ENCODE measurements around the gene NDUFS8.
A peak's percentile ranks its signal among the peaks of the same experiment; 100 is the strongest.

Gene NDUFS8

DNA sequence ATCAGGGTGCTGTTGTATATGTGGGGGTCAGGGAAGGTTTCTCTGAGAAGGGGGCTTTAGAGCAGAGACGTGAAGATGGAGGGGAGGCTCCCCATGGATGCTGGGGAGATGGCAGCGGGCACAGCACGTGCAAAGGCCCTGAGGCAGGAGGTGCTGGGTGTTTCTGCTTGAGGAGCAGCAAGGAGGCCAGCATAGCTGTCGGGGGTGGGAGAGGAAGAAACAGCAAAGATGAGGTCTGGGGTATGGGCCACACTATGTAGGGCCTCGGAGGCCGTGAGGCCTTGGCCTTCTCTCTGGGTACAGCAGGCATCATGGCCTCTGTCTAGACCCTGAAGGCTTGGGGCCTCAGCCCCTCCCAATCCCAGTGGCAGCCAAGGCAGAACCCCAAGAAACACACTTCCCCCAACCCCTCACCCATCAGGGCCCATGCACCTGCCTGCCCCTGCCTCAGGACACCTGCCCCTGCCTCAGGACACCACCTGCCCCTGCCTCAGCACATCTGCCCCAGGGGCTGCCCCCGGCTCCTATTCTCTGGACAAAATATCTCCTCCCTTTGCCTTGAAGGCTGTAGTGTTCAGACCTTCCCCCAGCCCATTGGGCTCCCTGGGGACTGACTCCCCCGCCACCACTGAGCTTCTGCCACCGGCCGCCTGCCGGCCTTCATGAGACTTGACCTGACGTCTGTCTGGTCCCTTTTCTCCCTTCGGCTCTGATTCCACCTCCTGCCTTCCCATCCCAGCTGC is 14.1 kb upstream of the NDUFS8 start:
- peak; percentile 25 for DNase-seq

DNA sequence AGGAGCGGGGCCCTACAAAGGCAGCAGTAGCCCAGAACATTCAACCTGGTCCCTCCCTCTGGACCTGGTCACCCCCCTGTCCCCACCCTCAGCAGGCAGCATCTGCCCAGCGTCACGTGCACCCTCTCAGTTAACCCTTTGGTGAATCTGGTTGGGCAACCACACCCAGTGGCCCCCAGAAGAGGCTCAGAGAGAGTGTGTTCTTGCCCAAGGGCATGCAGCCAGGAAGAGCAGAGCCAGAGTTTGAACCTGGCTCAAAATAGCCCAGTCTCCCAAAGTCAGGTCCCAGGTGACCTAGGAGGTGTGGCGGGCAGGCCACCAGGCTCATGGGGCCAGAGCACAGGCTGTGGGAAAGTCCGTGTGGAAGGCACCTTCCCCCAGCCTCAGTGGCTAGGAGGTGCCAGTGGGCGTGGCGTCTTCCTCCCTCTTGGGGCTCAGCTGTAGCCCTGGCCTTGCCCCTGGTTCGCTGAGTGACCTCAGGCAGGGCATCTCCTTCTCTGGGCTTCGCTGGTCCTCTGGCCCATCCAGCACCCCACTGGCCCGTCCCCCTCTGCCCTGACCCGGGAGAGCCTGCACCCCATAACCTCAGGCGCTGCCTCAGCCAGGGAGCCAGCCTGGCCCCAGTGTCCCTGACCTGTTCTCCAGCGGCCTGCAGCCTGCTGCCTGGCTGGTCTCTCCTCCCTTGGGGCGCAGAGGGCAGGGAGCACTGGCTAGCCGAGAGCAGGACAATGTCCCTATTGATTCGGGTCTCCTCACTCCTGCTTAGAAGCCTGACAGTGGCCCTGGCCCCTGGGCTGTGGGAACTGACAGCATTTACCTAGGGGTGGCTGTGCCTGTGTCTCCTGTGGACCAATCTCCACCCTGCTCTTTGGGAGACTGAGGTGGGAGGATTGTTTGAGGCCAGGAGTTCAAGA is 13.3 kb upstream of the NDUFS8 start:
- no peak for DNase-seq

DNA sequence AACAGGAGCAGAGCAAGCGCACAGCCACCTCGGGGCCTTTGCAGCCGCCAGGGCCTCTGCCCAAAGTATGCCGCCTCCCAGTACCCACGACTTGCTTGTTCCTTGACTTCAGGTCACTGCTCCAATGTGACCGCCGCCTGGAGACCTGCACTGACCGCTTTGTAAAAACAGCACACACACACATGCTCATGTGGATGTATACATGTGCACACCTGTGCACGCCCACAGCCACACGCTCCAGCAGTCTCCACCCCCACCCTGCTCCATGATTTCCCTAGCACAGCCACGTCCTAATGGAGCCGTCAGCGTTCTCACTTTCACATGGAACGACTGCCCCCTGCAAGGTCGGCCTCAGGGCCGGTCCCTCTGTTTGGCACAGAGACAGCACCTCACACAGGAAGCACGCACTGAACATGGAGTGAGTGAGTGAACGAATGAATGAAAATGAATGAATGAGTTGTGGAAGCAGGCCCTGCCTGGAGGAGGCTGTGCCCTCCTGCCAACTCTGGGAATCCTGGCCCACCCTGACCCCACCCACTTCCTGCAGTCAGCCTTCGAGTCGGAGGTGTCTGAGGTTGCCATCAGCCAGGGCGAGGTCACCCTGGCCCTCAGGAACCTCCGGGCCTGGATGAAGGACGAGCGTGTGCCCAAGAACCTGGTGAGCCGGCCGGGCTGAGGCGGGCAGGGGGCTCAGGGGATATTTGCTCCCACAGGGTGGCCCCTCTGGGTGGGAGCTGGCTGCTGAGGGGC is 12.3 kb upstream of the NDUFS8 start:
- DNase-seq, result no peak

DNA sequence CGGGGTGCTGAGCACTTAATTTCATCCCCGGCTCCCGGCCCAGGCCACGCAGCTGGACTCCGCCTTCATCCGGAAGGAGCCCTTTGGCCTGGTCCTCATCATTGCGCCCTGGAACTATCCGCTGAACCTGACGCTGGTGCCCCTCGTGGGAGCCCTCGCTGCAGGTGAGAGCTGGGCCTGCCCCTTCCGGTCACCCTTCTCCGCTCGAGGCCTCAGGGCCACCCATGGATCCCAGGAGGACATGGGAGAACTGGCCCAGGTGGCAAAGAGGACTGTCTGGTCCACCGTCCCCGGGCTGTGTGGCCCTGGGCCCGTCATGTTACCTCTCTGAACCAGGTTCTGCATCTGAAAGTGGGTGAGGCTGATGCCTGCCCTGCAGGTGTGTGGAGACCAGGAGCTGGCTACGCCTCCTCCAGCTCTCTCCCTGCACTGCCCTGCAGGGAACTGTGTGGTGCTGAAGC is 11.7 kb upstream of the NDUFS8 start:
- no peak for DNase-seq

DNA sequence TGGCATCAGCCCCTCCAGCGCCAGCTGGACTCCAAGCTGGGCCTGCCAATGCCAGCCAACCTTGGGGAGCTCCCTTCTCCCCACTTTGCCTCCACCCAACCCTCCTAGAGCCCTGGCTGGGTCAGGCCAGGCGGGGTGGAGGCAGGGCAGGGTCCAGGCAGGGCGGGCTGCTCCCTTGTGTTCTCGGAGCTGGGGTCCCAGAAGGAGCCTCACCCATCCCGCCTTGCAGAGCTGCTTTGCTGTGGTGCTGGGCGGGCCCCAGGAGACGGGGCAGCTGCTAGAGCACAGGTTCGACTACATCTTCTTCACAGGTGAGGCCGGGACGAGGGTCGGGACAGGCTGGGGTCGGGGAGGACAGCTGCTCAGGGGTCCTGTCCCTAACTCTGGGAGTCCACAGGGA is 11.0 kb upstream of the NDUFS8 start:
- DNase-seq, result no peak

DNA sequence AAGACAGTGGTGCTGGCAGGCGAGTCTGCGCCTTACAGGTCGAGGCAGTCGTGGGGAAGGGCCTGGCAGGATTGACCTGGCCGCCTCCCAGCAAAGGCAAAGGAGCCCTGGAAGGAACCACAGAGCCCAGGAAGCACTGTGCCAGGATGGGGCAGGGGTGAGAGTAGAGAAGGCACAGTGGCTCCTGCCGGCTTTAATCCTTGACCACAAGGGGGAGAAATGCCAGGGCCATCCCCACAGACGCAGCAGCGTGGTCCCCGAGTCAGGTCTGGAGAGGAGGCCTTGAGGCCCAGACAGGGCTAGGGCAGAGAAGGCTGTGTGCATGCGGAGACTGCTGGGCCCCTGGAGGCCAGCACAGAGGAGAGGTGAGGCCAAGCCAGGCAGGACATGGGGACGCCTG is 9.9 kb upstream of the NDUFS8 start:
- peak; percentile 46 for DNase-seq

DNA sequence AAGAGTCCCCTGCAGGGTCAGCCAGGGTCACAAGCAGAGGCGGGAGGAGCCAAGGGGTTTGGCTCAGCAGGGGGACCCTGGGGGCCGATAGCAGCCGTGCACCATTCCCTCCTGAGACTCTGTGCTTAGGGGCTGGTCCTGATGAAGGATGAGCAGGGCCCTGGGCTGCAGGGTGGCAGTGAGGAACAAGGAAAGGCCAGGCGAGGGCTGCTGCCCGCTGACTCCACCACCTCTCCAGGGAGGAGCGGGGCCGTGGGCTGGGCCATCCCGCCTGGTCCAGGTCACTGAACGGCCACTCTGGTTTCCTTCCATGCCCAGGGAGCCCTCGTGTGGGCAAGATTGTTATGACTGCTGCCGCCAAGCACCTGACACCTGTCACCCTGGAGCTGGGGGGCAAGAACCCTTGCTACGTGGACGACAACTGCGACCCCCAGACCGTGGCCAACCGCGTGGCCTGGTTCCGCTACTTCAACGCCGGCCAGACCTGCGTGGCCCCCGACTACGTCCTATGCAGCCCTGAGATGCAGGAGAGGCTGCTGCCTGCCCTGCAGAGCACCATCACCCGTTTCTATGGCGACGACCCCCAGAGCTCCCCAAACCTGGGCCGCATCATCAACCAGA is 9.2 kb upstream of the NDUFS8 start:
- DNase-seq, result no peak

DNA sequence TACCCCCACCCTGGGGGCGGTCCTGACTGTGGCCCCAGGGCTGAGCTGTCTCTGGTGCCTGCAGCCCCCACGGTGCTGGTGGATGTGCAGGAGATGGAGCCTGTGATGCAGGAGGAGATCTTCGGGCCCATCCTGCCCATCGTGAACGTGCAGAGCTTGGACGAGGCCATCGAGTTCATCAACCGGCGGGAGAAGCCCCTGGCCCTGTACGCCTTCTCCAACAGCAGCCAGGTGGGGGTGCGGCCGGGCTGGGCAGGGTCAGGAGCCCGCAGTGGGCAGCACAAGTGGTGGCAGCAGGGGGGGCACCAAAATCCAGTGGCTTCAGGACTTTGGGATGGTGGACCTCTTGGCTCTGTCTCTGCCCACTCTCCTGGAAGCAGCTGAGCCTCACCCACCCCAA is 8.0 kb upstream of the NDUFS8 start:
- no peak for DNase-seq

DNA sequence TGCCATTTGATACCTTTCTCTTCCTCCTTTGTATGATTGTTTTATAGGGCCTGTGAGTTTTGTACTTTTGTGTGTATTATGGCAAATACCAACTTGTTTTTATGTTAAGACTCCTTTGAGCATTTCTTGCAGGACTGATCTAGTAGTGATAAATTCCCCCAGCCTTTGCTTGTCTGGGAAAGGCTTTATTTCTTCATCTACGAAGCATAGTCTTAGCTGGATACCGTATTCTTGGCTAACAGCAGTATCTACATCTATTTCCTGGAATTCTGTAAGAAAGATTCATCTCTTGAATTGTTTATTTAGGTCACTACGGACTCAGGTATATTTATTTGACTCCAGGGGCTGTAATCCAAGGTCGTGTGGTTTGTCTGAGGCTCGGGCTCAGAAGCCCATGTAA is 6.0 kb upstream of the NDUFS8 start:
- DNase-seq, result no peak

DNA sequence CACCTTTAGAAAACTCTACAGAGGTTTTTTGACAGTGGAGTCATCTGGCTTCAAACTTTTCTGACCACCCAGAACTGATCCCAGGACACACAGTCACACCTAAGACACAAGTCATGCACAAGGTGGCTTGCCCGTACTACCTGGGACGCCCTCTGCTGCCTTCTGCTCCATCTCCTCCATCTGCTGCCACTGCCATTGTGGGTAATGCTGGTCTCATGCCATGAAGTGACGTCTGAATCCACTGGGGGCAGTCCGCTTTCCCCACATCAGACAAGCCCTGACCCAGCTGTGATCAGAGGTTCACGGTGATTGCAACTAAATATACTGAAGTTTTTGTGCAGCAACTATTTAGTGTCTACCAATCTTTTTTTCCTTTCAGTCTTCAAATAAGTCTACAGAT is 5.4 kb upstream of the NDUFS8 start:
- DNase-seq, result peak; percentile 25

DNA sequence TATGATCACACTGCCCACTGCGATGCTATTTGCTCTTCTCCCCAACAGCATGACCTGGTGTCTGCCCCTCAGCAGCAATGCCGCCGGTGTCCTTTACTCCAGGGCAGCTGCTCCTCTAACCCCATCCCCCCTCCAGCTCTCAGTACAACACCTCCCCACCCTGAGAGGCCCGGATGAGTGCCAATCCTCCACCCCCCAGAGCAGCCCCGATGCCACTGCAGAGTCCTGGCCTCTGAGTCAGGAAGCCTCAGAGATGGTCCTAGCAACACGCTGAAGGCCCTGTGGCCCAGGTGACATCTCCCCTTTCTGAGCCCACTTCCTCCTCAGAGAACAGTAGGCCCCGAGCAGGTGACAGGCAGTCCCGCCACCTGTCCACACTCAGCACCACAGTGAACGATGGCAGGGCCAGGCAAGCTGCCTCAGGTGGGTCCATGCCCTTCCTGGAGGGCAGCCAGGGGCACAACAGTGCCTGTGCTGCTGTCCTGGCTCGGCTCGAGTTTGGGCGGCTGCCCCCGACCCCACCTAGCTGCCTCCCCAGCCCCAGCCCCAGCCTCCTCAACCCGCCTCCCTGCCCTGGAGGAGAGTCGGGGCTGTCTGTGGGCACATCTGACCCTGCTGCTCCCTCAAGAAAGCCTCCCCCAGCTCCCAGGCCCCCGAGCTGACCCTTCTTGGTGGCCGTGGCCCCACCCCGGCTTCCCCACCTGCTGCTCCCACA is 3.9 kb upstream of the NDUFS8 start:
- peak; percentile 33 for DNase-seq

DNA sequence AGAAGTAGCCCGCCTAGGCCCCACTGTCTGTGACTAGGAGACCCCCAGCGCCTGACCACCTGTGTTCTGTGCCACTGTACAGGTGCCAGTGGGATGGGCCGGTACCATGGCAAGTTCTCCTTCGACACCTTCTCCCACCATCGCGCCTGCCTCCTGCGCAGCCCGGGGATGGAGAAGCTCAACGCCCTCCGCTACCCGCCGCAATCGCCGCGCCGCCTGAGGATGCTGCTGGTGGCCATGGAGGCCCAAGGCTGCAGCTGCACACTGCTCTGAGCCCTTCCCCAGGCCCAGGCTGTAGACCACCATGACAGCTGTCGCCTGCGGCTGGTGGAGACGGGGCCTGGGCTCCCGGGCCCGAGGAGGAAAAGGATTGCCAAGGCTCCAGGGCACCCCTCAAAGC is 2.8 kb upstream of the NDUFS8 start:
- DNase-seq, result no peak

DNA sequence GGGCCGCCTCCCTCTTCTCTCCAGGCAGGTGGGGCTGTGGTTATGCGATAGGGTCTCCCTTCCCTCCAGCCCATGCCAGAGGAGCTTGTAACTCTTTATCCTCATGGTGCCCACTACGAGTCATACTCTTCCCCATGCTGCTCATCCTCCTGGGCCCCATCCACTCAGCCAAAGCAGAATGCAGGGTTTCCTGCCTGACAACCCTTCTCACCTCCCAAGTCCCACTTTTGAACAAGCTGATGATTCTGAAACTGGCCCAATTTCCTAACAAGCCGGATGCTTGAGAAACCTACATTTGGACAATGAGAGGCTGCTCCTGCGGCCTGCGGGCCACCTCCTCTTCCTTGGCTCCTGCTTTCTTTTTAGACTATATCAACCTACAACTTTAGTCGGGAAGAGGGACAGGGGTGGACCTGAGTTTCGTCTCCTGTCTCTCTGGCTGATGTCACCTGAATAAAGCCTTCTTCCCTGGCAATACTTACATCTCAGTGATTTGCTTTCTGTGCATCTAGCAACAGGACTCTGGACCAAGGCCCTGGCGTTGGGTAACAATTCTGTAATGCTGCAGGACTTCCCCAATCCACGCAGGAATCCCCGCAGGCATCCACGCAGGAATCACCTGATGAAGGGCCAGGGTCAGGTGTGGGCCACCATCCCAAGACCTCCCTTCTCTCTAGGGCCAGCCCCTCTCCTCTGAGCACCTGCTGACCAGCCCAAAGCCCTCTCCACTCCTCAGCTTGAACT is 1.5 kb upstream of the NDUFS8 start:
- peak; percentile 75 for DNase-seq

DNA sequence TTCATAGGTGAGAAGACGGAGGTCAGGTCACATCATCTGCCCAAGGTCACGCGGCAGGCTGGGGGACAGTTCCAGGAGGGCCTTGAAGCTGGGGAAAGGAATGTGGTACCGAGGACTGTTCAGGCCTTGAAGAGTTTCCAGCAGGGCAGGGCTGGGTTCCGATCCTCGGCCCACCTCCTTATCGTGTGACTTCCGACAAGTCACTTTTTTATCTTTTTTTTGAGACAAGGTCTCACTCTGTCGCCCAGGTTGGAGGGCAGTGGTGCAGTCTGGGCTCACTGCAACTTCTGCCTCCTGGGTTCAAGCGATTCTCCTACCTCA is 623 bp downstream of the NDUFS8 start:
- no peak for DNase-seq

DNA sequence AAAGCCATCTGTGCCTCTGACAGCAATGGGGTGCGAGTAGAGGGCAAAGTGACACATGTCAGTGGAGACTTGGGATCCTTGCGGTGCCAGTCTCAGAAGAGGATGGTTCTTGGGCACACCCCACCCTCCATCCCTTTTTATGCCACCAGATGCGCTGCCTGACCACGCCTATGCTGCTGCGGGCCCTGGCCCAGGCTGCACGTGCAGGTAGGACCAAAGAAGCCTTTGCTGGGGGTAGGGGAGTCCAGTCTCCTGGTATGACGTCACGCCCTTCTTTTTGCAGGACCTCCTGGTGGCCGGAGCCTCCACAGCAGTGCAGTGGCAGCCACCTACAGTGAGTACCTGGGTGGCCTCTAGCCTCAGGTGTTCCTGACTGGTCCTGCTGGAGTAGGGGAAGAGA is 1.5 kb downstream of the NDUFS8 start:
- DNase-seq, result no peak

DNA sequence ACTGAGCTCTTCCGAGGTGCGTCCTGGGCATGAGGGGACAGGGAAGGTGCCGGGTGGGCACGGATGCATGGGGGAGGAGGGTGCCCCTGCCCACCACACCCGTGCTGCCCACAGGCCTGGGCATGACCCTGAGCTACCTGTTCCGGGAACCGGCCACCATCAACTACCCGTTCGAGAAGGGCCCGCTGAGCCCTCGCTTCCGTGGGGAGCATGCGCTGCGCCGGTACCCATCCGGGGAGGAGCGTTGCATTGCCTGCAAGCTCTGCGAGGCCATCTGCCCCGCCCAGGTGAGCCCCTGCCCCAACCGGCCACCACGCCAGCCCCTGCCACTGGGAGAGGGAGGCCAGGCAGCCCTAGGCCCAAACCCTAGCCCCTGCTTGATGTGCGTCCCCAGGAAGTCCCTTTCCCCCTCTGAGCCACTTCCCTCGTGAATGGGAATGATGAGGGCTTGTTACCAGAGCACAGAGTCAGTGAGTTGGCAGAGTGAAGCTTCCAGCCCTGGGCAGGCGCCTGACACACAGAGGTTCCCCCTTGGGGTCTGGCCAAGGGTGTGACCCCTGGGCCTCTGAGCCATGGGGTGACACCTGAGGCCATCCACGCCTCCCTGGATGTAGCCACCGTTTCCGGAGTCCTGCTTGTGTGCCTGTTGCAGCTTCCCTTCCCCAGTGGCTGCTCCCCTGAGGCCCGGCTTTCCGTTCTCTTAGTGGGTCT is 2.7 kb downstream of the NDUFS8 start:
- DNase-seq, result no peak

DNA sequence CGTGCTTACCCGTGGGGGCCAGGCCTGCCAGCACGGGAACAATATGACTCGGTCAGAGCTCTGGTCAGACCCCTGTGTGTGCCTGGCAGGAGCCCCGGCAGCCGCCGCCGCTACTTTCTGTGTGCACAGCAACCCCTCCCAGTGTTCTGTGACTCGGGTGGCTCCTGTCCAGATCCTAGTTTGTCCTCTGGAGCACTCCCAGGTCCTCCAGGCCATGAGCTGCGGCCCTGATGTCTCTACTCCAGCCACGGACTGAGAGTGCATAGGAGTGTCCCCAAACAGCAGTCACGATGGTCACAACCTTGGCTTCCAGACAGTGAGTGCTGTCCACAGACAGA is 3.2 kb downstream of the NDUFS8 start:
- no peak for DNase-seq

DNA sequence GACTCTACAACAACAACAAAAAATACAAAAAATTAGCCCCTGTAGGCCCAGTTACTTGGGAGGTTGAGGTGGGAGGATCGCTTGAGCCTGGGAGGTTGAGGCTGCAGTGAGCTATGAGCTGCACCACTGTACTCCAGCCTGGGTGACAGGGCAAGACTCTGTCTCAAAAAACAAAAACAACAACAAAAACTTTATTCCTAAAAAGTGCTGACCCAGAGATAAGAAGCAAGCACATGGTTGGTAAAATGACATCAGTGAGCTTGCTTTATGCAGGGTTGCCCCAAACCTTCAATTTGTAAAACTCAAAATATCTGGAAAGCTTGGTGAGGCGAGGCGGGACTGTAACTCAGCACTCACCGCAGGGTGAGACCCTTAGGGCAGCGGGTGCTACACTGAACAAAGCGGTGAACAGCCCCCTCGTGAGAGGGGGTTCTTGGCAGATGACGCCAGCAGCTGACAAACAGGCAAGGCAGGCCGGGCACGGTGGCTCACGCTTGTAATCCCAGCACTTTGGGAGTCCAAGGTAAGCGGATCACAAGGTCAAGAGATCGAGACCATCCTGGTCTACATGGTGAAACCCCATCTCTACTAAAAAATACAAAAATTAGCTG is 4.9 kb downstream of the NDUFS8 start:
- no peak for DNase-seq

DNA sequence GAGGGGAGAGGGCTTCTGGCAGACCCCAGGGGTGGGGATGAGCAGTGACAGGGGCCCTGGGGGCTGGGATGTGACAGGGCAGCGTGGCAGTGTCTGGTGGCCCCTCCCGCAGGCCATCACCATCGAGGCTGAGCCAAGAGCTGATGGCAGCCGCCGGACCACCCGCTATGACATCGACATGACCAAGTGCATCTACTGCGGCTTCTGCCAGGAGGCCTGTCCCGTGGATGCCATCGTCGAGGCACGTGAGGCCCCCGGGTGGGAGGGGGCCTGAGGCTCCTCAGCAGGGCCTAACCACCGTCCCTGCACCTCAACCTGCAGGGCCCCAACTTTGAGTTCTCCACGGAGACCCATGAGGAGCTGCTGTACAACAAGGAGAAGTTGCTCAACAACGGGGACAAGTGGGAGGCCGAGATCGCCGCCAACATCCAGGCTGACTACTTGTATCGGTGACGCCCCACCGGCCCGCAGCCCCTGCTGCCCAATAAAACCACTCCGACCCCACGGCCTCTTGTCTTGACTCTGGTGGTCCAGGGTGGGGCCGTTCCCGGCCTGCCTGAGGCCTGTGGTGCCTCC is 5.7 kb downstream of the NDUFS8 start:
- no peak for DNase-seq

DNA sequence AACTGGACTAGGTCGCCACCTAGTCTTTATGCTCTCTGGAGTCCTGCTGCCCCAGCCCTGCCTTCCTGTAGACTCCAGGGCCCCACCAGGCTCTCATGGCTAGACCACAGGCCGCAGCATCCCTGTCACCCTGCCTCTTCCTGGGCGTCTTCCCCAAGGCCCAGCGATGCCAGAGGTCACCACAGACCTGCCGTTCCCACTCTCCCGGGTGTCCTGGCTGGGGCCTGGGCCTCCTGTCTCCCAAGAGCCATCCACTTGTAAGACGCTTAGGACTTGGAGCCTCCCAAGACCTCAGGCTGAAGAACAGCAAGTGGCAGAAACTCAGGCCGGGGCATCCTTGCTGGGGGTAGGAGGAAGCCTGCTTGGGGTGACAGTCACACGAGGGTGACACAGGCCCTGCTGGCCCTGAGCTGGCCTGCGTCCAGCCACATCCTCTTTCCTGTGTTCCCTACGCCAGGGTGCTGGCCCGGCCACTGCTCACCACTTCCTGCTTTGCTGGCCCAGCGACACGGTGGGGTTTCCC is 6.3 kb downstream of the NDUFS8 start:
- no peak for DNase-seq
